ENCODE data around the gene CCDC190. TPM values are rescaled to one million over a fixed set of nuclear protein-coding genes. Genes with fewer than 3 reads are reported as not detected.

The CCDC190 gene
- total and polyA plus RNA-seq, 2 experiments from 2014 or later = not detected

DNA sequence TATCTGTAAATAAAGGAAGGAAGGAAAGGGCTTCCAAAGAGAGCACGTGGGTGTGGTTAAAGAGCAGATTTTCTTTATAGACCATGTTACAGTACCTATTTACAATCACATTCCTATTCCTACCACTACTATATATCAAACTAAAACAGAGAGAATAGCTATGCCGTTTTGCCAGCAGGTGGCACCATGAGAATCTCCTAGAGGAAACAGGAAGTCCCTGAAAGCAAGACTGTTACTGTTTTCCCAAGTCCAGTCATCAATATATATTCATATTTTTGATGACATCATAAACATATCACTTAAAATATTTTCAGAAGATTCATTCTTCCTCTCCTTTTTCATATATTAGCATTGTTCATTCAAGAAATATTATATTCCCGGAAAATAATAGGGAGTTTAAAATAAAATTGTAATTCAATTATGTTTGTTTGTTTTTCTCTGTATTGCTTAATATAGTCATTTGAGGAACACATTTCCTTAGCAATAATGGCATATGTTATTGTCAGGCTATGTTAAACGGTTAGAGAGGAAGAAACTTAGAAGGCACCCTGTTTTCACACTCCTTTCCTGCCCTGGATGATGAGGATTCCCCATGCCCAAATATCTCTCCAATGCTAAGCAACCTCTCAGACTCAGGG, 6.6 kb downstream of the CCDC190 start (continued):
- TF ChIP-seq, protein P1, sequence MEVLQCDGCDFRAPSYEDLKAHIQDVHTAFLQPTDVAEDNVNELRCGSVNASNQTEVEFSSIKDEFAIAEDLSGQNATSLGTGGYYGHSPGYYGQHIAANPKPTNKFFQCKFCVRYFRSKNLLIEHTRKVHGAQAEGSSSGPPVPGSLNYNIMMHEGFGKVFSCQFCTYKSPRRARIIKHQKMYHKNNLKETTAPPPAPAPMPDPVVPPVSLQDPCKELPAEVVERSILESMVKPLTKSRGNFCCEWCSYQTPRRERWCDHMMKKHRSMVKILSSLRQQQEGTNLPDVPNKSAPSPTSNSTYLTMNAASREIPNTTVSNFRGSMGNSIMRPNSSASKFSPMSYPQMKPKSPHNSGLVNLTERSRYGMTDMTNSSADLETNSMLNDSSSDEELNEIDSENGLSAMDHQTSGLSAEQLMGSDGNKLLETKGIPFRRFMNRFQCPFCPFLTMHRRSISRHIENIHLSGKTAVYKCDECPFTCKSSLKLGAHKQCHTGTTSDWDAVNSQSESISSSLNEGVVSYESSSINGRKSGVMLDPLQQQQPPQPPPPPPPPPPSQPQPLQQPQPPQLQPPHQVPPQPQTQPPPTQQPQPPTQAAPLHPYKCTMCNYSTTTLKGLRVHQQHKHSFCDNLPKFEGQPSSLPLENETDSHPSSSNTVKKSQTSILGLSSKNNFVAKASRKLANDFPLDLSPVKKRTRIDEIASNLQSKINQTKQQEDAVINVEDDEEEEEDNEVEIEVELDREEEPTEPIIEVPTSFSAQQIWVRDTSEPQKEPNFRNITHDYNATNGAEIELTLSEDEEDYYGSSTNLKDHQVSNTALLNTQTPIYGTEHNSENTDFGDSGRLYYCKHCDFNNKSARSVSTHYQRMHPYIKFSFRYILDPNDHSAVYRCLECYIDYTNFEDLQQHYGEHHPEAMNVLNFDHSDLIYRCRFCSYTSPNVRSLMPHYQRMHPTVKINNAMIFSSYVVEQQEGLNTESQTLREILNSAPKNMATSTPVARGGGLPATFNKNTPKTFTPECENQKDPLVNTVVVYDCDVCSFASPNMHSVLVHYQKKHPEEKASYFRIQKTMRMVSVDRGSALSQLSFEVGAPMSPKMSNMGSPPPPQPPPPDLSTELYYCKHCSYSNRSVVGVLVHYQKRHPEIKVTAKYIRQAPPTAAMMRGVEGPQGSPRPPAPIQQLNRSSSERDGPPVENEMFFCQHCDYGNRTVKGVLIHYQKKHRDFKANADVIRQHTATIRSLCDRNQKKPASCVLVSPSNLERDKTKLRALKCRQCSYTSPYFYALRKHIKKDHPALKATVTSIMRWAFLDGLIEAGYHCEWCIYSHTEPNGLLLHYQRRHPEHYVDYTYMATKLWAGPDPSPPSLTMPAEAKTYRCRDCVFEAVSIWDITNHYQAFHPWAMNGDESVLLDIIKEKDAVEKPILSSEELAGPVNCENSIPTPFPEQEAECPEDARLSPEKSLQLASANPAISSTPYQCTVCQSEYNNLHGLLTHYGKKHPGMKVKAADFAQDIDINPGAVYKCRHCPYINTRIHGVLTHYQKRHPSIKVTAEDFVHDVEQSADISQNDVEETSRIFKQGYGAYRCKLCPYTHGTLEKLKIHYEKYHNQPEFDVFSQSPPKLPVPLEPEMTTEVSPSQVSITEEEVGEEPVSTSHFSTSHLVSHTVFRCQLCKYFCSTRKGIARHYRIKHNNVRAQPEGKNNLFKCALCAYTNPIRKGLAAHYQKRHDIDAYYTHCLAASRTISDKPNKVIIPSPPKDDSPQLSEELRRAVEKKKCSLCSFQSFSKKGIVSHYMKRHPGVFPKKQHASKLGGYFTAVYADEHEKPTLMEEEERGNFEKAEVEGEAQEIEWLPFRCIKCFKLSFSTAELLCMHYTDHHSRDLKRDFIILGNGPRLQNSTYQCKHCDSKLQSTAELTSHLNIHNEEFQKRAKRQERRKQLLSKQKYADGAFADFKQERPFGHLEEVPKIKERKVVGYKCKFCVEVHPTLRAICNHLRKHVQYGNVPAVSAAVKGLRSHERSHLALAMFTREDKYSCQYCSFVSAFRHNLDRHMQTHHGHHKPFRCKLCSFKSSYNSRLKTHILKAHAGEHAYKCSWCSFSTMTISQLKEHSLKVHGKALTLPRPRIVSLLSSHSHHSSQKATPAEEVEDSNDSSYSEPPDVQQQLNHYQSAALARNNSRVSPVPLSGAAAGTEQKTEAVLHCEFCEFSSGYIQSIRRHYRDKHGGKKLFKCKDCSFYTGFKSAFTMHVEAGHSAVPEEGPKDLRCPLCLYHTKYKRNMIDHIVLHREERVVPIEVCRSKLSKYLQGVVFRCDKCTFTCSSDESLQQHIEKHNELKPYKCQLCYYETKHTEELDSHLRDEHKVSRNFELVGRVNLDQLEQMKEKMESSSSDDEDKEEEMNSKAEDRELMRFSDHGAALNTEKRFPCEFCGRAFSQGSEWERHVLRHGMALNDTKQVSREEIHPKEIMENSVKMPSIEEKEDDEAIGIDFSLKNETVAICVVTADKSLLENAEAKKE (CRISPR knock-in tag; IDR thresholded peaks at IDR 0.05) = no peak
- TF ChIP-seq NANOG (IDR thresholded peaks at IDR 0.05; ENCODE audit: borderline replicate concordance) = no peak

DNA sequence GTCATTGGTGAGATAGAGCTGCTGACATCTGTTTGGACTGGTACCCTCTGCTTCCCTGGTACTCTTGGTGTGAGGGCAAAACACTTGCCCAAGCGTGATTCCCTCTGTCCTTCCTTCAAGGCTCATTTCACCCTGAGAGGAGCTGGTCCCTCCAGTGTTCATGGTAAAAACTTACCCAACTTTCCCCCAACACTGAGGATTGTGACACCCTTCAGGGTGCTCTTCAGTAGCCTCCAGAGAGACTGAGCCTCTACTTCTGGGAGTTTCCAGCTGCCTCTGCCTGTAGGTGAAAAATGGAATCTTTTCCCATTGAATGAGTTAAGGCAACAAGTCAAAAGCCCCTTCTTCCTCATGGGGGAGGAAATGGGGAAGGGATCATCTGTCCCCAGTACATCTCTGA, 9.6 kb downstream of the CCDC190 start:
- ATAC-seq = no peak
- Mint-ChIP-seq H3K4me1 (no peaks in the 10 kb centered on the region), H3K27ac (no peak overlapping the region), H3K9me3 (no peaks in the 10 kb centered on the region), H3K27me3 (ENCODE audit: insufficient read depth, low read depth, poor library complexity) (peaks cover 6% of the 10 kb centered on the region), H3K36me3 (ENCODE audit: low read depth) (no peaks in the 10 kb centered on the region), H3K4me3 (no peak overlapping the region)
- Histone ChIP-seq H3K27ac (ENCODE audit: low read depth) (no peak overlapping the region), H2AFZ (no peak overlapping the region), H3K4me3 (no peak overlapping the region), H3K79me2 (replicated peaks; ENCODE audit: insufficient read depth) (no peaks in the 10 kb centered on the region), H3K9me2 (ENCODE audit: insufficient read depth) (no peaks in the 10 kb centered on the region), H3K36me3 (ENCODE audit: insufficient read depth) (no peaks in the 10 kb centered on the region), H4K20me1 (replicated peaks; ENCODE audit: insufficient read depth) (no peaks in the 10 kb centered on the region), H3K4me1 (ENCODE audit: insufficient read depth) (no peaks in the 10 kb centered on the region), H3K27me3 (ENCODE audit: insufficient read depth) (no peaks in the 10 kb centered on the region), H3F3A (replicated peaks; ENCODE audit: low read depth) (no peaks in the 10 kb centered on the region), H3K4me2 (no peak overlapping the region)
- TF ChIP-seq STAT1 (IDR thresholded peaks at IDR 0.05; ENCODE audit: unreplicated experiment) = no peak
- TF ChIP-seq, protein P2, sequence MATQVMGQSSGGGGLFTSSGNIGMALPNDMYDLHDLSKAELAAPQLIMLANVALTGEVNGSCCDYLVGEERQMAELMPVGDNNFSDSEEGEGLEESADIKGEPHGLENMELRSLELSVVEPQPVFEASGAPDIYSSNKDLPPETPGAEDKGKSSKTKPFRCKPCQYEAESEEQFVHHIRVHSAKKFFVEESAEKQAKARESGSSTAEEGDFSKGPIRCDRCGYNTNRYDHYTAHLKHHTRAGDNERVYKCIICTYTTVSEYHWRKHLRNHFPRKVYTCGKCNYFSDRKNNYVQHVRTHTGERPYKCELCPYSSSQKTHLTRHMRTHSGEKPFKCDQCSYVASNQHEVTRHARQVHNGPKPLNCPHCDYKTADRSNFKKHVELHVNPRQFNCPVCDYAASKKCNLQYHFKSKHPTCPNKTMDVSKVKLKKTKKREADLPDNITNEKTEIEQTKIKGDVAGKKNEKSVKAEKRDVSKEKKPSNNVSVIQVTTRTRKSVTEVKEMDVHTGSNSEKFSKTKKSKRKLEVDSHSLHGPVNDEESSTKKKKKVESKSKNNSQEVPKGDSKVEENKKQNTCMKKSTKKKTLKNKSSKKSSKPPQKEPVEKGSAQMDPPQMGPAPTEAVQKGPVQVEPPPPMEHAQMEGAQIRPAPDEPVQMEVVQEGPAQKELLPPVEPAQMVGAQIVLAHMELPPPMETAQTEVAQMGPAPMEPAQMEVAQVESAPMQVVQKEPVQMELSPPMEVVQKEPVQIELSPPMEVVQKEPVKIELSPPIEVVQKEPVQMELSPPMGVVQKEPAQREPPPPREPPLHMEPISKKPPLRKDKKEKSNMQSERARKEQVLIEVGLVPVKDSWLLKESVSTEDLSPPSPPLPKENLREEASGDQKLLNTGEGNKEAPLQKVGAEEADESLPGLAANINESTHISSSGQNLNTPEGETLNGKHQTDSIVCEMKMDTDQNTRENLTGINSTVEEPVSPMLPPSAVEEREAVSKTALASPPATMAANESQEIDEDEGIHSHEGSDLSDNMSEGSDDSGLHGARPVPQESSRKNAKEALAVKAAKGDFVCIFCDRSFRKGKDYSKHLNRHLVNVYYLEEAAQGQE (IDR thresholded peaks at IDR 0.05; ENCODE audit: unreplicated experiment) = no peak
- TF ChIP-seq, protein P1 (CRISPR knock-in tag; IDR thresholded peaks at IDR 0.05) = no peak
- no peak for DNase-seq (ENCODE audit: low spot score)
